ENCODE measurements around the gene CHN2.

- TF ChIP-seq CTCF (IDR thresholded peaks at IDR 0.05; ENCODE audit: poor library complexity, severe bottlenecking) (no peak), EZH2 (IDR thresholded peaks at IDR 0.05; ENCODE audit: borderline replicate concordance, insufficient read depth, low read length, poor library complexity, severe bottlenecking) (no peak)
These were observed 166.4 kb downstream of the CHN2 start for GRCh38 chr7:29360633-29361625.
